Lower lobe of right lung (tissue), 2 donors: ENCODE data around the gene ESPNL. TPM values are rescaled to one million over a fixed set of nuclear protein-coding genes. Genes with fewer than 3 reads are reported as not detected.

Experiments used
- ATAC-seq, 2 donors: fragments of 200-7000 bp; cut with Tn5 transposase; one replicate each; pipeline ENCODE4 v1.9.1; 2020 to 2022; ENCODE audit warnings: mild to moderate bottlenecking in 2 of 2, moderate library complexity in 2 of 2
- DNase-seq: peaks from one replicate; pipeline ENCODE4 v3.0.0-alpha.2; 2020
- H3K27ac ChIP-seq: fragments of 200-600 bp; one replicate; pipeline ENCODE4 v1.8.0; 2022
- H3K27me3 ChIP-seq: fragments of 200-600 bp; one replicate; pipeline ENCODE4 v1.8.0; 2022; ENCODE audit warnings: low read depth
- H3K36me3 ChIP-seq: fragments of 200-600 bp; one replicate; pipeline ENCODE4 v1.8.0; 2022; ENCODE audit warnings: mild to moderate bottlenecking
- H3K4me1 ChIP-seq: fragments of 200-600 bp; one replicate; pipeline ENCODE4 v1.8.0; 2022
- H3K4me3 ChIP-seq: fragments of 200-600 bp; one replicate; pipeline ENCODE4 v1.8.0; 2022; ENCODE audit warnings: mild to moderate bottlenecking
- H3K9me3 ChIP-seq: fragments of 200-600 bp; one replicate; pipeline ENCODE4 v1.8.0; 2022
- CTCF ChIP-seq: fragments of 200-600 bp; IDR thresholded peaks from one replicate; pipeline ENCODE4 v1.8.0; 2022; ENCODE audit warnings: antibody characterized with exemption, mild to moderate bottlenecking
- intact Hi-C: fragments of 100-400 bp; cut with DNase I; formaldehyde crosslinking; loops from one replicate; pipeline ENCODE4 v1.11.0; 2022
- total RNA-seq: library from RNA; stranded (reverse); fragmentation: NEBNext Ultra II Directional; extraction: Animal tissue kit (Norgen Biotek cat#: 25700); gene quantifications from one replicate; pipeline ENCODE4 v1.2.1, GENCODE V29; 2021
- donor health status: DM: no; HTN: yes; CAD: no; lungs with severe emphysema.

ESPNL gene
- total RNA-seq, 1 donor from 2014 or later = 0.09 TPM

DNA sequence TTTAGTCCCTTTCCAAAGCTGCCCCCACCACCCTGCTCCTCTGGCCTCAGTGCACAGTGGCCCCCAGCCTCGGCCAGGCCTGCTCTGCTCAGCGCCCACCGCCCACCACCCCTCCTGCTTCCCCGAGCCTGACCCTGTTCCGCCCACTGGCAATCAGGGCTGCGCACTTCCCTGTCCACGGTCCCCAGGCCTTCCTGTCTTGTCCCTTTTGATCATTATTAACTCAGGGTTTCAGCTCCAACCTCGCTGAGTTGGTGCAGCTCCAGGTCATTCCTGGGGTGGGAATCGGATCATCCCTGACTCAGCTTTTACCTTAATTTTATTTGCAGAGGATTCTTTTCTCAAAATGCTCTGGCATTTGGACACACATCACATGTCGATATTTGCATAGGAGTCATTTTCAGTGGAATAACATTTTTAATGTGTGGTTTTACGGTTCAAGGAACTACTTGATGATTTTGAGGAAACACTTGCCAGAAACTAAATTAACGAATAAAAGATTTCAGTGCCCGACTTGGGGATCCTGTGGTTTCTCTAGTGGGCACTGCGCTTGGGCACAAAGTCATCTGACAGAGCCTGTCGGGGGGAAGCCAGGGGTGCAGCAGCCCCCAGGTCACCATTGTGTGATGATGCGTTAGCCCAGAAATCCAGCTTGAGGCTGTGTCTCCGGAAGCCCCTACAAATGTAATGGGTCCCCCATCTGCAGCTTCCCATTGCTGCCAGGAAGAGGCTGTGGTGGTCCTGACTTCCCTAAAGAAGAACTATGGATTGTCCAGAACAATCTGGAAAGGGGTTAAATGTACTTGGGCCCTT lies 1.0 kb upstream of the ESPNL start:
- TF ChIP-seq CTCF = no peak
- no peaks in the 10 kb centered on the region for H3K27me3 ChIP-seq
- H3K4me1 ChIP-seq = peaks cover 12% of the 10 kb centered on the region
- ATAC-seq (peak; percentile 30 to 37), DNase-seq (peak; percentile 54)
- H3K27ac ChIP-seq = peak overlapping the region; percentile 18
- H3K36me3 ChIP-seq = no peaks in the 10 kb centered on the region
- H3K4me3 ChIP-seq = no peak overlapping the region
- no peaks in the 10 kb centered on the region for H3K9me3 ChIP-seq
- intact Hi-C loops = no loop called here

DNA sequence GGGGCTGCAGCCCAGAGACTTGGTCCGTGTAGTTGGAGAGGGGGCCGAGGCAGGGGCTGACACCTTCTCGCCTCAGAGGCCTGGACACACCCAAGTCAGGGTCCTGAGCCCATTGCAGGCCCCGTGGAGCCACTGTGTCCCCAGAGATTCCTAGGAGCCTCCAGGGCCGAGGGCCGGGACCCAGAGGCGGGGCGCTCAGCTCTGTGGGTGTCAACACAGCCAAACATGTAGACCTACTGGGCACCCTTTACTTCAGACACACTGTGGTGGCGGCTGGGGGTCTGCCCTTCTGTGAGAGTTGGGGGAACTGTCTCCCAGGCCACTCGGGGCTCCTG lies 459 bp upstream of the ESPNL start:
- Histone ChIP-seq H3K27ac (no peak overlapping the region), H3K4me1 (peaks cover 12% of the 10 kb centered on the region), H3K4me3 (no peak overlapping the region), H3K36me3 (no peaks in the 10 kb centered on the region), H3K27me3 (no peaks in the 10 kb centered on the region), H3K9me3 (no peaks in the 10 kb centered on the region)
- peak; percentile 45 for DNase-seq
- TF ChIP-seq CTCF = no peak
- no peak for ATAC-seq
- intact Hi-C loops = no loop called here

- Histone ChIP-seq H3K4me1 (peaks cover 12% of the 10 kb centered on the region), H3K4me3 (no peak overlapping the region), H3K36me3 (no peaks in the 10 kb centered on the region), H3K27ac (no peak overlapping the region), H3K9me3 (no peaks in the 10 kb centered on the region), H3K27me3 (no peaks in the 10 kb centered on the region)
- no peak for DNase-seq
- intact Hi-C loops = no loop called here
- no peak for TF ChIP-seq CTCF
- ATAC-seq = no peak
Measured at GRCh38 chr2:238100821-238101771, 956 bp downstream of the ESPNL start.

GRCh38 chr2:238101891-238102841 lies 2.0 kb downstream of the ESPNL start:
- H3K27me3 ChIP-seq = no peaks in the 10 kb centered on the region
- H3K27ac ChIP-seq = no peak overlapping the region
- TF ChIP-seq CTCF = no peak
- DNase-seq (peak; percentile 47), ATAC-seq (no peak)
- H3K4me1 ChIP-seq = peaks cover 14% of the 10 kb centered on the region
- no peaks in the 10 kb centered on the region for H3K9me3 ChIP-seq
- intact Hi-C loops = no loop called here
- H3K4me3 ChIP-seq = no peak overlapping the region
- no peaks in the 10 kb centered on the region for H3K36me3 ChIP-seq

DNA sequence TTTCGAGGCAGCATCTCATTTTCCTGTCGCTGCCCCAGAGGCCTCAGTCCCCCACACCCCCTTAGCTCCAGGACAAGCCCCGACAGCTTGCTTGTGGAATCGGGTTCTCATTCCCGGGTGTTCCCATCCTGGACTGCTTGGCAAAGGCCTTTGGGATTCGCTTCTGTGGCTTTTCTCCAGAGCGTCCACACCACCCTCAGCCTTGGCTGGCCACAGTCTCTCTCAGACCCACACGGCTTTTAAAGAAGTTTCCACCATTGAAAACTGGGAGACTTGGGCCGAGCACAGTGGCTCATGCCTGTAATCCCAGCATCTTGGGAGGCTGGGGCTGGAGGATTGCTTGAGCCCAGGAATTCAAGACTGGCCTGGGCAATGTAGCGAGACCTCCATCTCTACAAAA lies 2.7 kb downstream of the ESPNL start:
- no peak for TF ChIP-seq CTCF
- no peaks in the 10 kb centered on the region for H3K36me3 ChIP-seq
- no peaks in the 10 kb centered on the region for H3K9me3 ChIP-seq
- DNase-seq = no peak
- H3K27ac ChIP-seq = no peak overlapping the region
- H3K4me1 ChIP-seq = peaks cover 17% of the 10 kb centered on the region
- no peak for ATAC-seq
- no peaks in the 10 kb centered on the region for H3K27me3 ChIP-seq
- no peak overlapping the region for H3K4me3 ChIP-seq
- intact Hi-C loops = no loop called here
